HCT116 (cell line): Measurements from ENCODE around the gene EWSR1. TPM values are rescaled to one million over a fixed set of nuclear protein-coding genes. Genes with fewer than 3 reads are reported as not detected.

ENCODE experiments used
- ATAC-seq: fragments of 200-7000 bp; cut with Tn5 transposase; 2 replicates; pipeline ENCODE4 v1.9.1; 2020; ENCODE audit warnings: mild to moderate bottlenecking, moderate library complexity
- BruUV-seq: library from RNA; stranded (reverse); fragments of 400-500 nt; replicated peaks from 2 replicates; lab custom pipeline; 2021; lab: Mats Ljungman, UMichigan
- CTCF ChIA-PET: fragments of 300-600 bp; sonication (Branson Sonifier 250); formaldehyde crosslinking; loops from one replicate; lab custom pipeline; 2021; ENCODE audit warnings: antibody characterized with exemption; lab: Charles Lee
- POLR2A ChIA-PET: fragments of 300-600, 350-600 bp; sonication (Branson Sonifier 250); formaldehyde crosslinking; loops from one replicate; lab custom pipeline; 2021; ENCODE audit warnings: antibody characterized with exemption; lab: Charles Lee
- RAD21 ChIA-PET, 2 experiments: fragments of 300-600 bp; sonication (Branson Sonifier 250); formaldehyde crosslinking; loops; one replicate each; lab custom pipeline; 2023; ENCODE audit warnings: low total read pairs in 2 of 2; ENCODE audit not compliant: uncharacterized antibody in 2 of 2, unreplicated experiment in 2 of 2, low non-redundant PET in 1 of 2; lab: Charles Lee
- DNase-seq: peaks from one replicate; pipeline ENCODE4 v3.0.0-alpha.2; 2010; ENCODE audit warnings: low read depth, low spot score
- H2AFZ ChIP-seq: fragments of 200-600 bp; shearing (Covaris generic), sonication (generic); 2 replicates; pipeline ENCODE4 v1.6.1; 2017; ENCODE audit warnings: low read depth, mixed run types, mixed read lengths, antibody characterized with exemption, low read length; ENCODE audit not compliant: poor library complexity, severe bottlenecking
- H3K27ac ChIP-seq: 2 replicates; pipeline ENCODE4 v1.5.1; 2012; ENCODE audit warnings: low read depth, low read length
- H3K27me3 ChIP-seq: fragments of 200-600 bp; sonication (generic); 2 replicates; pipeline ENCODE4 v1.6.1; 2016; ENCODE audit warnings: mixed run types, low read length, mixed read lengths; ENCODE audit not compliant: insufficient read depth
- H3K36me3 ChIP-seq, 2 experiments: fragments of 200-500 bp in 1 of 2; fragments of 200-600 bp in 1 of 2; sonication (Bioruptor generic) in 1 of 2; sonication (generic) in 1 of 2; 2 replicates each; pipeline versions ENCODE4 v1.5.1 to v1.6.1; 2014 to 2016; ENCODE audit warnings: low read length in 2 of 2, inconsistent platforms in 1 of 2, mixed read lengths in 1 of 2, mixed run types in 1 of 2; ENCODE audit not compliant: insufficient read depth in 2 of 2, control insufficient read depth in 1 of 2
- H3K4me1 ChIP-seq, 2 experiments: fragments of 200-600 bp in 1 of 2; sonication (generic) in 1 of 2; 2 replicates each; pipeline versions ENCODE4 v1.5.1 to v1.6.1; 2012 to 2017; ENCODE audit warnings: low read length in 2 of 2, inconsistent platforms in 1 of 2, mild to moderate bottlenecking in 1 of 2, mixed read lengths in 1 of 2, mixed run types in 1 of 2, moderate library complexity in 1 of 2; ENCODE audit not compliant: insufficient read depth in 2 of 2, control insufficient read depth in 1 of 2
- H3K4me2 ChIP-seq: fragments of 200-600 bp; sonication (generic); 2 replicates; pipeline ENCODE4 v1.6.1; 2017; ENCODE audit warnings: mixed run types, low read length, mixed read lengths
- H3K4me3 ChIP-seq, 2 experiments: fragments of 200-600 bp in 1 of 2; sonication (generic) in 1 of 2; replicated peaks in 1 of 2; 2 replicates each; pipeline ENCODE4 v1.5.1; 2011 to 2016; ENCODE audit warnings: low read length in 2 of 2, control low read depth in 1 of 2, low read depth in 1 of 2, mild to moderate bottlenecking in 1 of 2, mixed read lengths in 1 of 2, mixed run types in 1 of 2
- H3K79me2 ChIP-seq: fragments of 200-600 bp; sonication (generic); 2 replicates; pipeline ENCODE4 v1.6.1; 2017; ENCODE audit warnings: mild to moderate bottlenecking, mixed run types, low read length, moderate library complexity, mixed read lengths; ENCODE audit not compliant: insufficient read depth
- H3K9ac ChIP-seq: fragments of 200-600 bp; sonication (generic); 2 replicates; pipeline ENCODE4 v1.6.1; 2016; ENCODE audit warnings: low read length, mixed read lengths
- H3K9me2 ChIP-seq: fragments of 200-600 bp; sonication (generic), shearing (Covaris generic); 2 replicates; pipeline ENCODE4 v1.6.1; 2017; ENCODE audit warnings: mixed run types, mild to moderate bottlenecking, moderate library complexity; ENCODE audit not compliant: insufficient read depth
- H3K9me3 ChIP-seq, 2 experiments: fragments of 200-500 bp in 1 of 2; fragments of 200-600 bp in 1 of 2; sonication (Bioruptor generic) in 1 of 2; sonication (generic) in 1 of 2; 2 replicates each; pipeline ENCODE4 v1.6.1; 2014 to 2017; ENCODE audit warnings: low read length in 2 of 2, mixed read lengths in 2 of 2, inconsistent platforms in 1 of 2, low read depth in 1 of 2, mild to moderate bottlenecking in 1 of 2, mixed run types in 1 of 2, moderate library complexity in 1 of 2; ENCODE audit not compliant: control insufficient read depth in 1 of 2, insufficient read depth in 1 of 2
- H4K20me1 ChIP-seq: fragments of 200-600 bp; sonication (generic), shearing (Covaris generic); 2 replicates; pipeline ENCODE4 v1.6.1; 2017; ENCODE audit warnings: mixed run types, mild to moderate bottlenecking, moderate library complexity; ENCODE audit not compliant: insufficient read depth
- EGR1 ChIP-seq: IDR thresholded peaks from 2 replicates; pipeline ENCODE4 v1.6.1; 2012; ENCODE audit warnings: low read depth
- ELF1 ChIP-seq: IDR thresholded peaks from 2 replicates; pipeline ENCODE4 v1.6.1; 2012; ENCODE audit warnings: low read depth, borderline replicate concordance
- EZH2phosphoT487 ChIP-seq: fragments of 200-600 bp; IDR thresholded peaks from 2 replicates; pipeline ENCODE4 v1.6.1; 2018; ENCODE audit warnings: antibody characterized with exemption, borderline replicate concordance
- JUND ChIP-seq: IDR thresholded peaks from 2 replicates; pipeline ENCODE4 v1.6.1; 2012
- POLR2A ChIP-seq: IDR thresholded peaks from 2 replicates; pipeline ENCODE4 v1.7.0; 2011; ENCODE audit warnings: borderline replicate concordance; ENCODE audit not compliant: insufficient read depth, insufficient read length; ENCODE audit errors: extremely low read depth
- POLR2AphosphoS5 ChIP-seq: IDR thresholded peaks from 2 replicates; pipeline ENCODE4 v1.6.1; 2011; ENCODE audit warnings: mild to moderate bottlenecking, low read depth, low read length, moderate library complexity
- REST ChIP-seq: IDR thresholded peaks from 2 replicates; pipeline ENCODE4 v1.6.1; 2012; ENCODE audit warnings: low read depth
- SP1 ChIP-seq: IDR thresholded peaks from 2 replicates; pipeline ENCODE4 v1.6.1; 2012; ENCODE audit warnings: low read depth
- TCF7L2 ChIP-seq: IDR thresholded peaks from 2 replicates; pipeline ENCODE4 v1.7.0; 2011; ENCODE audit warnings: borderline replicate concordance, inconsistent platforms; ENCODE audit not compliant: insufficient read depth, insufficient read length; ENCODE audit errors: extremely low read depth
- ZFX ChIP-seq: fragments of 450-650 bp; IDR thresholded peaks from 2 replicates; pipeline ENCODE4 v1.6.1; 2017
- ZNF274 ChIP-seq: fragments of 200-500 bp; sonication (Bioruptor generic); IDR thresholded peaks from 2 replicates; pipeline ENCODE4 v1.6.1; 2014; ENCODE audit warnings: mild to moderate bottlenecking, low read depth, low read length, inconsistent platforms
- intact Hi-C: fragments of 100-400 bp; cut with micrococcal nuclease; formaldehyde crosslinking; loops from 2 replicates; pipeline ENCODE4 v1.10.0; 2022
- total RNA-seq: library from RNA; stranded (reverse); gene quantifications from one replicate; pipeline ENCODE4 v1.2.1, GENCODE V29; 2021; ENCODE audit not compliant: unreplicated experiment
- TF ChIP-seq, protein P1 (sequence below): IDR thresholded peaks from 2 replicates; pipeline ENCODE4 v1.6.1; 2011; ENCODE audit warnings: mild to moderate bottlenecking, low read length, moderate library complexity; ENCODE audit not compliant: insufficient replicate concordance; ENCODE audit errors: extremely low read depth
- TF ChIP-seq, protein P2 (sequence below), 3 experiments: fragments of 200-600 bp in 1 of 3; sonication (generic) in 1 of 3; IDR thresholded peaks in 2 of 3; conservative IDR thresholded peaks in 1 of 3; 2 replicates each; pipeline ENCODE4 v1.5.1; 2012 to 2017; ENCODE audit warnings: low read depth in 2 of 3, low read length in 2 of 3, antibody characterized with exemption in 1 of 3, borderline replicate concordance in 1 of 3, control low read depth in 1 of 3, mild to moderate bottlenecking in 1 of 3, mixed read lengths in 1 of 3, mixed run types in 1 of 3, moderate library complexity in 1 of 3; ENCODE audit not compliant: insufficient read depth in 1 of 3

The EWSR1 gene
- total RNA-seq, 1 experiment from 2014 or later = 335 TPM

DNA sequence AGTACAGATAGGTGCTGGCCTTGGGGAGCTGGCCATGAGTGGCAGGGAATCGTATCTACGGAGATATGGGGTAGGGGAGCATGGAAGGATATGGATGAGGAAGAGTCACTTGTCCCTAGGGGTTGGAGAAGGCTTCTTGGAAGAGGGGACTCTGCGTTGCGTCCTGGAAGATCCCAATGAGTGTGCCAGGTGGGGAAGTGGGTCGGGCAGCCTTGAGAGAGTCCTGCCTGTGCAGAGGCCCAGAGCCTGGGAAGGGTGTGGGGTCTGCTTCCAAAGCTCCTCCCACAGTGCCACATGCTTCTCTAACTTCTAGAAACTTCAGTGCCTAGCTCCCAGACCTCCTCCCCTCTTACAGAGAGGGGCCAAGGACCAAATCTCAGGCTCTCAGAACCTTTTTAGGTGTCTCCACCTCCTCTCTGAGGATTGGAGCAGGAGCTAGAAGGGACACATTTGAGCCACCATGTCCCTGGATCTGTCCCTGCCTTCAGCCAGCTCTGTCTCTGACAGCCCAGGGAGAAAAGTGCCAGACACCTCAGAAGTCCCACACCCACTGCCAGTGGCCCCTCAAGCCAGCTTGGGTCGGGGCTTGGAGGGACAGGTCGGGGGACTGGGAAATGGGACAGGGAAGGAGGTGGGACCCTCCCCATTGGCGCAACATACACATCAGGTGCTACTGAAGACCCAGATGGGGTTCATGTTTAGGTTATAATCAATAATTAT is 11.3 kb upstream of the EWSR1 start:
- Histone ChIP-seq H3K79me2 (no peaks in the 10 kb centered on the region), H3K4me2 (no peak overlapping the region), H3K27ac (no peak overlapping the region), H3K4me1 (no peaks in the 10 kb centered on the region; a peak in 1 of 4 replicates), H3K9me3 (no peaks in the 10 kb centered on the region), H4K20me1 (no peaks in the 10 kb centered on the region), H3K27me3 (no peaks in the 10 kb centered on the region), H2AFZ (no peak overlapping the region), H3K9me2 (no peaks in the 10 kb centered on the region), H3K36me3 (no peaks in the 10 kb centered on the region), H3K4me3 (no peak overlapping the region), H3K9ac (no peak overlapping the region)
- no peak for DNase-seq
- ATAC-seq = no peak
- no peak for TF ChIP-seq REST
- no peak for TF ChIP-seq ZFX
- TF ChIP-seq EZH2phosphoT487 = no peak
- TF ChIP-seq JUND = no peak
- TF ChIP-seq POLR2A = no peak
- no peak for TF ChIP-seq TCF7L2
- no peak for TF ChIP-seq POLR2AphosphoS5
- TF ChIP-seq, protein P1, sequence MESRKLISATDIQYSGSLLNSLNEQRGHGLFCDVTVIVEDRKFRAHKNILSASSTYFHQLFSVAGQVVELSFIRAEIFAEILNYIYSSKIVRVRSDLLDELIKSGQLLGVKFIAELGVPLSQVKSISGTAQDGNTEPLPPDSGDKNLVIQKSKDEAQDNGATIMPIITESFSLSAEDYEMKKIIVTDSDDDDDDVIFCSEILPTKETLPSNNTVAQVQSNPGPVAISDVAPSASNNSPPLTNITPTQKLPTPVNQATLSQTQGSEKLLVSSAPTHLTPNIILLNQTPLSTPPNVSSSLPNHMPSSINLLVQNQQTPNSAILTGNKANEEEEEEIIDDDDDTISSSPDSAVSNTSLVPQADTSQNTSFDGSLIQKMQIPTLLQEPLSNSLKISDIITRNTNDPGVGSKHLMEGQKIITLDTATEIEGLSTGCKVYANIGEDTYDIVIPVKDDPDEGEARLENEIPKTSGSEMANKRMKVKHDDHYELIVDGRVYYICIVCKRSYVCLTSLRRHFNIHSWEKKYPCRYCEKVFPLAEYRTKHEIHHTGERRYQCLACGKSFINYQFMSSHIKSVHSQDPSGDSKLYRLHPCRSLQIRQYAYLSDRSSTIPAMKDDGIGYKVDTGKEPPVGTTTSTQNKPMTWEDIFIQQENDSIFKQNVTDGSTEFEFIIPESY = no peak
- TF ChIP-seq ELF1 = no peak
- TF ChIP-seq, protein P2, sequence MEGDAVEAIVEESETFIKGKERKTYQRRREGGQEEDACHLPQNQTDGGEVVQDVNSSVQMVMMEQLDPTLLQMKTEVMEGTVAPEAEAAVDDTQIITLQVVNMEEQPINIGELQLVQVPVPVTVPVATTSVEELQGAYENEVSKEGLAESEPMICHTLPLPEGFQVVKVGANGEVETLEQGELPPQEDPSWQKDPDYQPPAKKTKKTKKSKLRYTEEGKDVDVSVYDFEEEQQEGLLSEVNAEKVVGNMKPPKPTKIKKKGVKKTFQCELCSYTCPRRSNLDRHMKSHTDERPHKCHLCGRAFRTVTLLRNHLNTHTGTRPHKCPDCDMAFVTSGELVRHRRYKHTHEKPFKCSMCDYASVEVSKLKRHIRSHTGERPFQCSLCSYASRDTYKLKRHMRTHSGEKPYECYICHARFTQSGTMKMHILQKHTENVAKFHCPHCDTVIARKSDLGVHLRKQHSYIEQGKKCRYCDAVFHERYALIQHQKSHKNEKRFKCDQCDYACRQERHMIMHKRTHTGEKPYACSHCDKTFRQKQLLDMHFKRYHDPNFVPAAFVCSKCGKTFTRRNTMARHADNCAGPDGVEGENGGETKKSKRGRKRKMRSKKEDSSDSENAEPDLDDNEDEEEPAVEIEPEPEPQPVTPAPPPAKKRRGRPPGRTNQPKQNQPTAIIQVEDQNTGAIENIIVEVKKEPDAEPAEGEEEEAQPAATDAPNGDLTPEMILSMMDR (IDR thresholded peaks at IDR 0.05 in 2 of 3, conservative IDR thresholded peaks at IDR 0.05 in 1 of 3; ENCODE audit: borderline replicate concordance in 1 of 3, insufficient read depth in 1 of 3, low read depth in 2 of 3, low read length in 2 of 3) = no peak
- TF ChIP-seq SP1 = no peak
- no peak for TF ChIP-seq ZNF274
- TF ChIP-seq EGR1 = no peak
- RAD21 ChIA-PET = no interaction called here
- no TSS peak for BruUV-seq
- intact Hi-C loops = no loop called here
- CTCF ChIA-PET = interaction anchor here (1.3 kb wide), 1 partner anchor 11 kb away, joined by 3 read pairs; no protein-coding TSS in a partner anchor
- POLR2A ChIA-PET = no interaction called here
